Fibroblast of the aortic adventitia (primary cell): ENCODE data around the gene PRKG1. TPM values are rescaled to one million over a fixed set of nuclear protein-coding genes. Genes with fewer than 3 reads are reported as not detected.
A peak's percentile ranks its signal among the peaks of the same experiment; 100 is the strongest.
"Not testable (repeated sequence)": the region's sequence is repeated elsewhere in the genome, so short reads cannot be mapped to it uniquely, and the experiment has no call there.

Experiments
- DNase-seq: peaks from one replicate; pipeline ENCODE4 v3.0.0-alpha.2; 2010; ENCODE audit warnings: low read depth
- H3K4me3 ChIP-seq: 2 replicates; pipeline ENCODE4 v1.5.1; 2011; ENCODE audit warnings: low read depth, mild to moderate bottlenecking, control low read depth, low read length, moderate library complexity
- total RNA-seq: library from RNA; depleted of rRNA; stranded (reverse); fragments of >200 nt; gene quantifications from 2 replicates; pipeline ENCODE4 v1.2.3, GENCODE V29; 2012; ENCODE audit warnings: low replicate concordance
- TF ChIP-seq, protein P1 (sequence below): IDR thresholded peaks from 2 replicates; pipeline ENCODE4 v1.5.1; 2011; ENCODE audit warnings: mild to moderate bottlenecking, low read length, control low read depth, inconsistent platforms; ENCODE audit not compliant: insufficient read depth

PRKG1 gene
- total RNA-seq, 1 donor: 45.6 TPM

DNA sequence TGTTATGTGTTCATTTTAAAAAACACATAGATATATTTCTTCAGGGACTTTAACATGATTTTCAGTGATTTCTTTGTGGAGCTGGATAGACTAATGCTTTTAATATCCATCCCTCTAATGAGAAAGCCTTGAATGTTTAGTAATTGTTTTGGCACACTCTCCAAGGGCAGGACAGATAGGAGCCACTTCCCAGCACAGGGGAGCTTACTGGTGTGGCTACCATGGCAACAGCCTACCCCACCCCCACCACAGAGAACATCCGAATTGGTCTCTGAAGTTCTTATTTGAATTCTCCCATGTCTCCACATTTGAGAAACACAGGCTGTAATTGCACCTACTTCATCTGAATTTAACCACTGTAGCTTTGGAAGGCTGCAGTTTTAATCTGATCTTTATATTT lies 87.7 kb downstream of the PRKG1 start:
- TF ChIP-seq, protein P1, sequence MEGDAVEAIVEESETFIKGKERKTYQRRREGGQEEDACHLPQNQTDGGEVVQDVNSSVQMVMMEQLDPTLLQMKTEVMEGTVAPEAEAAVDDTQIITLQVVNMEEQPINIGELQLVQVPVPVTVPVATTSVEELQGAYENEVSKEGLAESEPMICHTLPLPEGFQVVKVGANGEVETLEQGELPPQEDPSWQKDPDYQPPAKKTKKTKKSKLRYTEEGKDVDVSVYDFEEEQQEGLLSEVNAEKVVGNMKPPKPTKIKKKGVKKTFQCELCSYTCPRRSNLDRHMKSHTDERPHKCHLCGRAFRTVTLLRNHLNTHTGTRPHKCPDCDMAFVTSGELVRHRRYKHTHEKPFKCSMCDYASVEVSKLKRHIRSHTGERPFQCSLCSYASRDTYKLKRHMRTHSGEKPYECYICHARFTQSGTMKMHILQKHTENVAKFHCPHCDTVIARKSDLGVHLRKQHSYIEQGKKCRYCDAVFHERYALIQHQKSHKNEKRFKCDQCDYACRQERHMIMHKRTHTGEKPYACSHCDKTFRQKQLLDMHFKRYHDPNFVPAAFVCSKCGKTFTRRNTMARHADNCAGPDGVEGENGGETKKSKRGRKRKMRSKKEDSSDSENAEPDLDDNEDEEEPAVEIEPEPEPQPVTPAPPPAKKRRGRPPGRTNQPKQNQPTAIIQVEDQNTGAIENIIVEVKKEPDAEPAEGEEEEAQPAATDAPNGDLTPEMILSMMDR: no peak
- no peak overlapping the region for H3K4me3 ChIP-seq
- DNase-seq: peak; percentile 27

DNA sequence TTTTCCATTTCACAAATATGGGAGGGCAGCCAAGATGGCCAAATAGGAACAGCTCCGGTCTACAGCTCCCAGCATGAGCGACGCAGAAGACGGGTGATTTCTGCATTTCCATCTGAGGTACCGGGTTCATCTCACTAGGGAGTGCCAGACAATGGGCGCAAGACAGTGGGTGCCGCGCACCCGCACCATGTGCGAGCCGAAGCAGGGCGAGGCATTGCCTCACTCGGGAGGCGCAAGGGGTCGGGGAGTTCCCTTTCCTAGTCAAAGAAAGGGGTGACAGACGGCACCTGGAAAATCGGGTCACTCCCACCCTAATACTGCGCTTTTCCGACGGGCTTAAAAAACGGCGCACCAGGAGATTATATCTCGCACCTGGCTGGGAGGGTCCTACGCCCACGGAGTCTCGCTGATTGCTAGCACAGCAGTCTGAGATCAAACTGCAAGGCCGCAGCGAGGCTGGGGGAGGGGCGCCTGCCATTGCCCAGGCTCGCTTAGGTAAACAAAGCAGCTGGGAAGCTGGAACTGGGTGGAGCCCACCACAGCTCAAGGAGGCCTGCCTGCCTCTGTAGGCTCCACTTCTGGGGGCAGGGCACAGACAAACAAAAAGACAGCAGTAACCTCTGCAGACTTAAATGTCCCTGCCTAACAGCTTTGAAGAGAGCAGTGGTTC lies 89.2 kb downstream of the PRKG1 start:
- not testable (repeated sequence) for DNase-seq, H3K4me3 ChIP-seq

DNA sequence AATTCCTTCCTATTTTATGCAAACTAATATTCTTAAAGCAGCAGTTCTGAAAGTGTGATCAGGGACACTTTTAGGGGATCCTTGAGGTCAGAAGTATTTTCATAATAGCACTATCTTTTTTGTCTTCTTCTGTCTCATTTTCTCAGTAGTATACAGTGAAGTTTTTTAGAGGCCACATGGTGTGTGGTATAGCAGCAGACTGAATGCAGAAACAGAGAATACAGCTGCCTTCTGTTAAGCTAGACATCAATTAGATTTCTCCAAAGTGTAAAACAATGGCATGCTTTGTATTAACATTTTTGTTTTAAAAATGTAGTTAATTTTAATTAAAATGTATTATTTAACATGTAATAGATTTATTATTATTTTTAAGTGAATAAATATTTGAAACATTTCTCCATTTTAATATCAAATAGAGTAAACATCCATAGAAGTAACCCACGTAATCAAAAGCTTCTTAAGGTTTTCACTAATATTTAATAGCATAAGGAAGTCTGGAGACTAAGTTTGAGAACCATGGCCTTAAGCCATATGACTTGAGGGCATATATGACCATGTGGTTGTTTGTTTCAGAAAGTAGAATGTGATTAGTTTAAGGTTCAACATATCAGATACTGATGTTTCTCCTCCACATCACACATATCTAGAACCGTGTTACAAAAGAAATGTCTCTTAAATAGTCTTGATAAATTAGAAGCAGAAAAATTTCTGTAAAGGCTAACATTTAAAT lies 94.0 kb downstream of the PRKG1 start:
- TF ChIP-seq, protein P1: no peak
- no peak overlapping the region for H3K4me3 ChIP-seq
- DNase-seq: no peak

DNA sequence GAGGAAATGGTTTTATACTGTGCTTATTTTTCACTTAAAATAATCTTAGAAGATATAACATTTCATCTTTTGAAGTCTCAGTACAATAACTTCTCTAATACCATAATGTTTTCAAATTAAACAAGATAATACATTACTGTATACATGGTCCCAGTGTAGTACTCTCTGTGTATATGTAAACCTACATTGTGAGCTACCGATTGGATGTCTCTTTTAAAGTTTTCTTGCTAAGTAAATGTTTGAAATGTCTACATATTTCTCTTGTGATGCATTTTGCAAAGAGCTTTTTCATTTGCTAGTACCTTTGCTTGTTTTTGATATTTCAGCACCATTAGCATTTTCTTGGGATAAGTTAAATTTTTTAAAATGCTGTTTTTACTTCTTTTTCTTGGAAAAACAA lies 94.8 kb downstream of the PRKG1 start:
- no peak overlapping the region for H3K4me3 ChIP-seq
- DNase-seq: no peak
- TF ChIP-seq, protein P1: no peak

DNA sequence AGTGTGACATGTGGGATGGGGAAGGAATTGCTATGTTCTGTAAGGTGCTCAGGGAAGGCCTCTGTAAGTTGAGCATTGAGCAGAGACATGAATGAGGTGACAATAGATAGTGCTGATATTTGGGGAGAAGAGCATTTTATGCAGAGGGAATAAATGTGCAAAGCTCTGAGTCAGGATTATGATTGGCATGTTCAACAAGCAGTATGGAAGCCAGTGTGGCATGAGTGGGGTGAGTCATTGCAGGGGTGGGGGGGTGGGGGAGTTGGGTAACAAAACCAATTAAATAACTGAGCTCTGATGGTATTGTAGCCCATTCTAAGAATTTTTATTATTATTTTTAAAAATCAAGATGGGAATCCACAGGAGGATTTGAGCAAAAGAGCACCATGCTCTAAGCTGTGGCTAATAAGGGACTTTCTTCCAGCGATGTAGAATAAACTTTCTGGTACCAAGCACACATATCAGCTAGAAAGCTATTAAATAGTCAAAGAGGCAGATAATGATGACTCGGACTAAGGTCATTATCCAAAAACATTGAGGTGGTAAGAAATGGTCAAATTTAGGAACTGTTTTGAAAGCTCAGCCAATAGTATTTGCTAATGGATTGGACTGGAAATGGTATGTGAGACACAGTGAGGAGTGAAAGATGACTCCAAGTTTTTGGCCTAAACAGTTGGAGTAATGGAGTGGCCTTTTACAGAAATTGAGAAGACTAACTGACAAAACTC lies 96.4 kb downstream of the PRKG1 start:
- H3K4me3 ChIP-seq: no peak overlapping the region
- DNase-seq: peak; percentile 41
- TF ChIP-seq, protein P1: no peak

DNA sequence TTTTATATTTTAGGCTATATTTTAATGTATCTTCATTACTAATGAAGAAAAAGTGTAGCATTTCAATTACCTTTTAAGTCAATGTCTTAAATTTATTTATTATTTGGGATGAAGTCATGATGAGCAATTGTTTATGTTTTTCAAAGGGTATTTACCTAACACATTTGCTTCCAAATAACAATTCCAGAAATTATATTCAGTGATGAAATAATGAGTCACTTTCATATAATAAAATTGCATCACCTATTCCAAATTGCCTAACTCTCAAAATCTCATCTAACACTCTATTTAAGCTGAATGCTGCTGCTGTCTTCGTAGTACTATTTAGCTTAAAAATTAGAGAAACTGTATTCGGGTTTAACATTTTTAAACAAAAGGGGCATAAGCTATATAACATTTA lies 97.7 kb downstream of the PRKG1 start:
- DNase-seq: peak; percentile 69
- no peak overlapping the region for H3K4me3 ChIP-seq
- TF ChIP-seq, protein P1: no peak
